ENCODE results near the gene PABPN1L. TPM values are rescaled to one million over a fixed set of nuclear protein-coding genes. Genes with fewer than 3 reads are reported as not detected.

PABPN1L gene, protein sequence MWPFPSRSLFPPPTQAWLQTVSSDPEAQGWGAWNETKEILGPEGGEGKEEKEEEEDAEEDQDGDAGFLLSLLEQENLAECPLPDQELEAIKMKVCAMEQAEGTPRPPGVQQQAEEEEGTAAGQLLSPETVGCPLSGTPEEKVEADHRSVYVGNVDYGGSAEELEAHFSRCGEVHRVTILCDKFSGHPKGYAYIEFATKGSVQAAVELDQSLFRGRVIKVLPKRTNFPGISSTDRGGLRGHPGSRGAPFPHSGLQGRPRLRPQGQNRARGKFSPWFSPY
- not detected for total RNA-seq
- long read RNA-seq: 0 reads

DNA sequence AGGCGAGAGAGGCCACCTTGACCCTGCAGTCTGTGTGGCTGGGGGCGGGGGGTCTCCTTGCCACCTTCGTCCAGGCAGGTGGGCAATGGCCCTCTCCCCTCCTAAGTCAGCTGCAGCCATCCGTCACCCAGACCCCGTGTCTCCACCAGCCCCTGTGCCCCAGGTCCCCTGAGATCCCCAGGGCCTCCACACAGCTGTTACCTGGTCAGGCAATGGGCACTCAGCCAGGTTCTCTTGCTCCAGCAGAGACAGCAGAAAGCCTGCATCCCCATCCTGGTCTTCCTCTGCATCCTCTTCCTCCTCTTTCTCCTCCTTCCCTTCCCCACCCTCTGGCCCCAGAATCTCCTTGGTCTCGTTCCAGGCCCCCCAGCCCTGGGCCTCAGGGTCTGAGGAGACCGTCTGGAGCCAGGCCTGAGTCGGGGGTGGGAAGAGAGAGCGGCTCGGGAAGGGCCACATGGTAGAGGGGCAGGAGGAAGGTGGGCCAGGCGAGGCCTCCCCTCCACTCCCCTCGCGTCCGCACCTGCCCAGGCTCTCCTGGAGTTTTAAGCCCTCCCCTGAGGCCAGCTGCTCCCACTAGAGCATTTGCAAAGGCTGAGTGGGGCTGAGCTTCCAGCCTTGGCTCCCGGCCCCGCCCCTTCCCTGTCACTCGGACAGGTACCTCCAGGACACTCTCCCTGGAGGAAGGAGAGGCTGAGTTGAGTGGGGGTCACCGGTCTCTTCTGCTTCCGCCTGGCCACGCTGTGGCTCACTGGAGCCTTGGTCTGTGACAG is at the start of gene PABPN1L:
Gene PABPN1L, minus strand, starts transcription at position 510 of the 770 bp plus-strand sequence. Its CDS starts 54 bp downstream, at position 456.
- intact Hi-C loops (cut with DNase I): no loop called here
- DNase-seq (ENCODE audit: missing footprints) (no peak), ATAC-seq (no peak)

DNA sequence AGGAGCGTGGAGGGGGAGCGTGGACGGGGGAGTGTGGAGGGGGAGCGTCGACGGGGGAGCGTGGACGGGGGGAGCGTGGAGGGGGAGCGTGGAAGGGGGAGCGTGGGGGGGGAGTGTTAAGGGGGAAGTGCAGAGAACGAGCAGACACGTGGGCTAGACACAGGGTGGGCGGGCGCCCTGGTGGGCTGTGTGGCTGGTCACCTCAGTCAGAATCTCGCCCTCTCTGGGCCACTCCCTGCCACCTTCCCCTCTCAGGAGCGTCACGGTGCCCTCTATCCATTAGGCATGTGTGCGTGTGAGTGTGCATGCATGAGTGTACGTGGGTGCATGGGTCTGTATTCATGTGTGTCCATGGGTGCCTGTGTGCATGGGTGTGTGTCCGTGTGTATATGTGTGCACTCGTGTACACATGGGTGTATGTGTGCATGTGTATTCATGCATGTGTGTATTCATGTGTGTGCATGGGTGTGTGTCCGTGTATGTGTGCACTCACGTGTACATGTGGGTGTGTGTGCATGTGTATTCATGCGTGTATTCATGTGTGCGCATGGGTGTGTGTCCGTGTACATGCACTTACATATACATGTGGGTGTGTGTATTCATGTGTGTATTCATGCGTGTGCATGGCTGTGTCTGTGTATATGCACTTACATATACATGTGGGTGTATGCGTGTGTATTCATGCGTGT is 49.3 kb upstream of the PABPN1L start:
- intact Hi-C loops (cut with DNase I): no loop called here
- ATAC-seq: no peak
- DNase-seq (ENCODE audit: missing footprints): no peak

GRCh38 chr16:88914750-88915368 is 48.4 kb upstream of the PABPN1L start:
- intact Hi-C loops (cut with DNase I): no loop called here
- DNase-seq (ENCODE audit: missing footprints): no peak
- peak; percentile 77 for ATAC-seq

DNA sequence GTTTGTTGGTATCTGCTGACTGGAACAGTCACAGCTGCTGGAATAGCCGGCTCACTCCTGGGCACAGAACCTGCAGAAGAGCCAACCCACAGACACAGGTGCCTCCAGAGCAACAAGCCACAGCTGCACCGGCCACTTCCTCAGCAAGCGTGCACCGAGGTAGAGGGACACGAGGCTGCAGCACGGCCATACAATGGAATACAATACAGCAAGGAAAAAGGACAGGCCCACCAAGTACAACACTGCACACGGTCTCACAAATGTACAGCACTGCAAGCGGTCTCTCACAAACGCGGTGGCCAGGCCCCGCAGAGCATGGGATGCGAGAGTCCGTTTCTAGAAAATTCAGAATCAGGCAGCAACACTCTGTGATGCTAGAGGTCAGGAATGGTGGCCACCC is 47.4 kb upstream of the PABPN1L start:
- intact Hi-C loops (cut with DNase I): no loop called here
- DNase-seq (ENCODE audit: missing footprints) (no peak), ATAC-seq (no peak)

DNA sequence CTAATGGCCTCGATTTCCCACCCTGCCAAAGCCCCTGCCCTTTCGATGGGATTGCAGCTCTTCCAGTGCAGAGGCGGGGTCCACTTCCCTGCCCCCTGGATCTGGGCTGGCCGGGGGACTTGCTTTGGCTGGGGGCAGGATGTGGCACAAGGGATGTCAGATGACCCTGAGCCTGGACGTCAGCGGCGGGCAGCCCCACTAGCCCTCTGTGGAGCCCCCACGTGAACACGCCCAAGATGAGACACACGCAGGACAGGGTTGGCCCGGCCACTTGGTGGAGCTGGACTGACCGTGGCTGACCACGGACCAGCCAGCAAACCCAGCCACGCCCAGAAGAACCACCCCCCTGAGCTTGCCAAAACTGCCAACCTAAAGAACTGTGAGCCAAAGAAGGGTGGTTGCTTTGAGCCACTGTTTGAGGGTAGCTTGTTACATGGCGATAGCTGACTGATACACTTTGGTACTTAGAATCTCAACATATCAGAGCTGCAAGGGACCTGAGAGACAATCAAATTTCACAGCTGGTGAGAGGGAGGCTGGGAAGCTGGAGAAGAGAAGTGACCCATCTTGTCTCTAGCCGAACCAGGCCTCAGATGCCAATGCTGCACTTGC is 46.6 kb upstream of the PABPN1L start:
- intact Hi-C loops (cut with DNase I): no loop called here
- ATAC-seq (no peak), DNase-seq (ENCODE audit: missing footprints) (no peak)

DNA sequence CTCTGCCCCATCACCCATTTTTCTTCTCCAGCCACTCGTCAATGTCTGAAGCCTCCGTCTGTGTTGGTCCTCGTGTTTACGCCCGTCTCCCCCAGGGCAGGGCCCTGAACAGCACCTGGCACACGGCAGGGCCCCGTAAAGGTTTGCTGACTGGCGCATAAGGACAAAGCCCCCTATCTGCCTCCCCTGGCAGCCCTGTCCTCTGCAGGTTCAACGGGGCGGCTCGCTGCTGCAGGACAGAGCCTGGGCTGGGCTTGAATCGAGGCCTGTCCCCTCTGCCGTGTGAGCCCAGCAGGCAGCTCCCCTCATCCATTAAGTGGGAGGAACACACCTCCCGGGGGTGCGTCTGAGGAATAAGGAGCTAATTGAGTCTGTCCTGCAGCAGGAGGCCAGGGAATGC is 46.1 kb upstream of the PABPN1L start:
- intact Hi-C loops (cut with DNase I): no loop called here
- ATAC-seq (no peak), DNase-seq (ENCODE audit: missing footprints) (no peak)

- ATAC-seq (no peak), DNase-seq (ENCODE audit: missing footprints) (no peak)
- intact Hi-C loops (cut with DNase I): no loop called here
Observed at GRCh38 chr16:88911946-88912310, 45.5 kb upstream of the PABPN1L start.

DNA sequence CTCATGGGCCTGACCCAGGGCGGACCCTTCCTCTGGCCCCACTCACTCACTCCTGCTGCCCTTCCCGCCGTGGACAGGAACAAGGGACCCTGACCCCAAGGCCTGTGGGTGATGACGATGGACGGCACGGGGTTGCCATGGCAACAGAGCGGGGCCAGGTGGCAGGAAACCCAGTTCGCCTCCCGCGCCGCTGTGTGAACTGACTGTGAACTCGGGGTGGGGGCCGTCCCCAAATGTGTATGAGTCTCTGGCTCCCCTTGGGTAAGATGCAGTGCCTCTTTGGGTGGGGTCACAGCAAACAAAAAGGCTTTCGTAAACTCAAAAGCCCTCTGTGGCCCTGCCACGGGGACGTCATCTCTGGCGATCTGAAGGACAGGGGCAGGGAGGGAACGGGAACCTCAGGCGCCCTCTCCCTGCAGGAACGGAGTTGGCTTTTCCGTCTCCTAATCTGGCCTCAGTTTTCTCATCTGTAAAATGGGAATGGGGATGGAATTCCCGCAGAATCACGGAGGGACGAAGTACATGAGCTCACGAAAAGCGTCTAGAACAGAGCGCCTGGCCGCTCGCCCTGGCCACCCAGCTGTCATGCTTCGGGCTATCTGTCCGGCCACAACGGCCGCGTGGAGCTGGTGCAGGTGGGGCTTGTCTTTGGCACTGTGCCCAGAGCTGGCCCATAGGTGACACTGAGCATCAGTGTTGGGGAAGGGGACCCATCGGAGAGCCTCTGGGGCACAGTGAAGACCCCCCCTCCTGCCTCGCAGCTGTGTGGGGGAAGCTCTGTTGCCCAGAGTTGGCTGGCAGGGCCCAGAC is 44.9 kb upstream of the PABPN1L start:
- DNase-seq (ENCODE audit: missing footprints) (no peak), ATAC-seq (no peak)
- intact Hi-C loops (cut with DNase I): no loop called here

DNA sequence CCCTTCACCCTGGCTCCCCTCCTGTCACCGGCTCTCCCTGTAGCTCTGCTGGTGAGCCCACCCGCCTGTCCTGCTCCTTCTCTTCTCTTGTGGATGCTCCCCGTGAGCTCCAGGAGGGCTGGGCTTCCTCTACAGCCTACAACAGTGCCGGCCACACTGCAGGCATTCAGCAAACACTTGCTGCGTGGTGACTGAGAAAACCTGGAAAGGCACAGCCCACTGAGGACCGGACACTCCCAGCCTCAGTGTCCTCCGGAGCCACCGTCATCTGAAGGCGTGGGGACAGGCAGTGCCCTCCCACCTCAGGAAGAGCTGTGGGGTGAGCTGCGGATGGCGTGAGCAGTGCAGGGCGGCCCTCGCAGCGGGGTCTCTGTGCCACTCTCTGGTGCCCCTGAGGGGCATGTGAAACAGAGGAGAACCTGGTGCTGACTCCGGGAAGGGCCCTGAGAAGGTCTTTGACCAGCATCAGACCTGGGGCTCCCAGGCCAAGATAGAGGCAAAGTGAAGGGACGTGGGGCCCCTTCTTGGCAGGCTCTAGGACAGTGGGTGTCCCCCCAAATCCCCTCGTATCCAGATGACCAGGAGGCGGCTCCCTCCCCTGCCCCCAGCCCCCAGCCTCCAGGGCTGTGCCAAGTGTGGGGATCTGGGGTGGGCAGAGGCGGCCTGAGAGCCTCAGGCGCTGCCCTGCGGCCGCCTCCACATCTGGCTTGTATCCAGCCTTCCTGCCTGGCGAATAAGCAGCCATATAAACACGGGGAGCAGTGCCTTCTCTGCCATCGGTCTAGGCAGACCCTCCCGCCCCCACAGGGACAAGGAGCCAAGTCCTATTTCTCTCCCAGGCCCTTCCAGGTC is 44.0 kb upstream of the PABPN1L start:
- intact Hi-C loops (cut with DNase I): no loop called here
- ATAC-seq: no peak
- no peak for DNase-seq (ENCODE audit: missing footprints)

DNA sequence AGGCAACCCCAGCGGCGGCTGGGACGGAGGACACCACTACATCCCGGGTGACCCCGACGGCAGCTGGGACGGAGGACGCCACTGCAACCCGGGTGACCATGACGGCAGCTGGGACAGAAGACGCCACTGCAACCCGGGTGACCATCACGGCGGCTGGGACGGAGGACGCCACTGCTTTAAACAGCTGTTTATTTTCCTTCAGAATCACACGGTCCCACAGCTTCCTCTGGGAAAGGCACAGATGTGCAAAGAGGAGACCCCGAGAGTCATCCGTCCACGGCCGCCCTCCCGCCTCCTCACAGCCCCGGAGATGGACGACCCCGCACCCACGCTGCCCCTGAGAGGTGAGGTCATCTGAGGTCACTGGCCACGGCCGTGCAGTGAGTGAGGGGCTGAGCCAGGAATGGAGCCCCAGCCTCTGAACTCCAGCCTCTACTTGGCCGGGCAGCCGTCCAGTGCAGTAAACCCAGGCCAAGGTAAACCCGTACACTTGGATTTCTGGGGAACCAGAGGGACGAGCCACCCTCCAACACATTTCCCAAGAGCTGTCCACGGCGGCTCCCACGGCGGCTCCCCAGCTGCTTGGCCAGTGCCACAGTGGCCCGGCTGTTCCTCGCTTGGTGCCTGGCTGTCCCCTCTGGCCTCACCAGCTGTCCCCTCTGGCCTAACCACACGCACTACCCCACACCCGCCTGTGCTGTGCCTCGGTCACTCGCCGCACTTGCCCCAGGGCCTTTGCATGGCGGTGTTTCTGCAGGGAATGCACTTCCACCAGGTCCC is 43.2 kb upstream of the PABPN1L start:
- intact Hi-C loops (cut with DNase I): no loop called here
- peak; percentile 29 for ATAC-seq
- no peak for DNase-seq (ENCODE audit: missing footprints)

GRCh38 chr16:88908307-88908706 is 41.8 kb upstream of the PABPN1L start:
- no peak for DNase-seq (ENCODE audit: missing footprints)
- intact Hi-C loops (cut with DNase I): no loop called here
- ATAC-seq: no peak

- ATAC-seq (no peak), DNase-seq (ENCODE audit: missing footprints) (no peak)
- intact Hi-C loops (cut with DNase I): no loop called here
Observed at GRCh38 chr16:88907768-88908167, 41.3 kb upstream of the PABPN1L start.

- ATAC-seq: no peak
- no peak for DNase-seq (ENCODE audit: missing footprints)
- intact Hi-C loops (cut with DNase I): no loop called here
Observed at GRCh38 chr16:88906535-88907105, 40.2 kb upstream of the PABPN1L start.

- intact Hi-C loops (cut with DNase I): no loop called here
- no peak for ATAC-seq
- no peak for DNase-seq (ENCODE audit: missing footprints)
Observed at GRCh38 chr16:88906020-88906419, 39.6 kb upstream of the PABPN1L start.

DNA sequence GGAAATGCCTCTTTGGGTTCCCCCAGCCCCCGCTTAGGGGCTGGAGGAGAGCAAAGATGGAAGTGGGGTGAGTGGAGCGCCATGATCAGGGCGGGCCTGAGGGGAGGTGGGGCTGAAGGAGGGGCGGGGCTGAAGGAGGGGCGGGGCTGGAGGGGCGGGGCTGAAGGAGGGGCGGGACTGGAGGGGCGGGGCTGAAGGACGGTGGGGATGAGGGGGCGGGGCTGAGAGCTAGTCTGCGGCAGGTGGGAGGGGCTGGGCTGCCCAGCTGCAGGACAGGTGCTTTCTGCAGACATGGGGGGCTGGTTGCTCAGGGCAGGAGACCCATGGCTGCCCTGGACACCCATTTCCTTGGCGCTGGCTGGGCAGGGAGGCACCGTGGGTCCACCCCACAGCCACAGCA is 39.1 kb upstream of the PABPN1L start:
- ATAC-seq: no peak
- intact Hi-C loops (cut with DNase I): no loop called here
- DNase-seq (ENCODE audit: missing footprints): no peak

GRCh38 chr16:88904676-88905365 is 38.4 kb upstream of the PABPN1L start:
- ATAC-seq: no peak

More at GRCh38 chr16:88904676-88905365, 38.4 kb upstream of the PABPN1L start:
- DNase-seq (ENCODE audit: missing footprints): no peak
- intact Hi-C loops (cut with DNase I): no loop called here

All from Right ventricle myocardium inferior (tissue), 1 donor.